Keratinocyte (primary cell): ENCODE measurements around the gene SATB1. TPM values are rescaled to one million over a fixed set of nuclear protein-coding genes. Genes with fewer than 3 reads are reported as not detected.

Source experiments
- DNase-seq: peaks from one replicate; pipeline ENCODE4 v3.0.0-alpha.2; 2011; ENCODE audit warnings: low read depth, missing footprints, low spot score
- FAIRE-seq: peaks from 2 replicates; lab custom pipeline; 2011; peaks lifted over from hg19 to GRCh38; lab: Jason Lieb, UNC
- H2AFZ ChIP-seq: 2 replicates; pipeline ENCODE4 v1.6.0; 2012; ENCODE audit warnings: low read length, control low read depth, inconsistent platforms; ENCODE audit not compliant: control insufficient read depth
- H3K27ac ChIP-seq: 2 replicates; pipeline ENCODE4 v1.5.1; 2011; ENCODE audit warnings: low read length; ENCODE audit not compliant: control insufficient read depth, insufficient read depth
- H3K27me3 ChIP-seq: 3 replicates; pipeline ENCODE4 v1.6.0; 2011; ENCODE audit warnings: low read length; ENCODE audit not compliant: control insufficient read depth, insufficient read depth; ENCODE audit errors: extremely low read depth
- H3K36me3 ChIP-seq, 2 experiments: 2 replicates in 1 of 2; 3 replicates in 1 of 2; pipeline ENCODE4 v1.5.1; 2011; ENCODE audit warnings: low read length in 2 of 2, mild to moderate bottlenecking in 1 of 2; ENCODE audit not compliant: control insufficient read depth in 2 of 2, insufficient read depth in 2 of 2; ENCODE audit errors: extremely low read depth in 1 of 2
- H3K4me1 ChIP-seq: 3 replicates; pipeline ENCODE4 v1.5.1; 2011; ENCODE audit warnings: low read length; ENCODE audit not compliant: control insufficient read depth, insufficient read depth; ENCODE audit errors: extremely low read depth
- H3K4me2 ChIP-seq: 3 replicates; pipeline ENCODE4 v1.6.0; 2011; ENCODE audit warnings: low read depth, low read length; ENCODE audit not compliant: control insufficient read depth, insufficient read depth; ENCODE audit errors: extremely low read depth
- H3K4me3 ChIP-seq, 3 experiments: fragments of 200-600 bp in 1 of 3; sonication (generic) in 1 of 3; 2 replicates in 2 of 3; 3 replicates in 1 of 3; pipeline ENCODE4 v1.5.1; 2011 to 2016; ENCODE audit warnings: low read length in 3 of 3, mild to moderate bottlenecking in 3 of 3, control low read depth in 2 of 3, inconsistent platforms in 1 of 3, low read depth in 1 of 3, mixed read lengths in 1 of 3, mixed run types in 1 of 3, moderate library complexity in 1 of 3; ENCODE audit not compliant: control insufficient read depth in 2 of 3, insufficient read depth in 2 of 3; ENCODE audit errors: extremely low read depth in 1 of 3
- H3K79me2 ChIP-seq: 2 replicates; pipeline ENCODE4 v1.6.0; 2012; ENCODE audit warnings: low read length; ENCODE audit not compliant: control insufficient read depth, insufficient read depth
- H3K9ac ChIP-seq: 3 replicates; pipeline ENCODE4 v1.6.0; 2011; ENCODE audit warnings: low read length; ENCODE audit not compliant: control insufficient read depth, insufficient read depth; ENCODE audit errors: extremely low read depth
- H3K9me1 ChIP-seq: 3 replicates; pipeline ENCODE4 v1.6.0; 2011; ENCODE audit warnings: low read length; ENCODE audit not compliant: control insufficient read depth, insufficient read depth; ENCODE audit errors: extremely low read depth
- H3K9me3 ChIP-seq: 2 replicates; pipeline ENCODE4 v1.5.1; 2012; ENCODE audit warnings: low read depth, low read length; ENCODE audit not compliant: control insufficient read depth
- H4K20me1 ChIP-seq: 3 replicates; pipeline ENCODE4 v1.6.0; 2011; ENCODE audit warnings: low read length; ENCODE audit not compliant: control insufficient read depth, insufficient read depth; ENCODE audit errors: extremely low read depth
- EZH2 ChIP-seq: IDR thresholded peaks from one replicate; pipeline ENCODE4 v1.6.1; 2012; ENCODE audit warnings: inconsistent platforms, mild to moderate bottlenecking, low read length, moderate library complexity
- dilution Hi-C: fragments of 300-500 bp; cut with MboI; formaldehyde crosslinking; loops from one replicate; pipeline ENCODE4 v1.7.0; 2020; ENCODE audit warnings: low sequenced_read_pairs; ENCODE audit not compliant: extremely low pct_ligation_motif_present
- polyA plus RNA-seq, 5 experiments: library from polyadenylated mRNA; depleted of rRNA in 3 of 5; stranded (reverse) in 3 of 5; stranded (forward) in 1 of 5; unstranded in 1 of 5; fragments of >200 nt; gene quantifications; 1 replicate in 1 of 5; 2 replicates in 3 of 5; 3 replicates in 1 of 5; pipeline versions ENCODE4 v1.2.1 to v1.2.3, GENCODE V29; 2011 to 2012; ENCODE audit warnings: missing spikeins in 2 of 5, low read depth in 1 of 5, low replicate concordance in 1 of 5
- TF ChIP-seq, protein P1 (sequence below), 3 experiments: IDR thresholded peaks in 1 of 3; conservative IDR thresholded peaks in 1 of 3; optimal IDR thresholded peaks in 1 of 3; 2 replicates in 2 of 3; 3 replicates in 1 of 3; pipeline versions ENCODE3 to v1.5.1; 2011; ENCODE audit warnings: low read length in 3 of 3, mild to moderate bottlenecking in 3 of 3, moderate library complexity in 2 of 3, control low read depth in 1 of 3, inconsistent platforms in 1 of 3; ENCODE audit not compliant: insufficient read depth in 2 of 3; ENCODE audit errors: extremely low read depth in 1 of 3

SATB1 gene
- polyA plus RNA-seq, 1 donor (not counting 4 experiments of a cell fraction or from before 2014, with no cell fraction given): 7.8 TPM

DNA sequence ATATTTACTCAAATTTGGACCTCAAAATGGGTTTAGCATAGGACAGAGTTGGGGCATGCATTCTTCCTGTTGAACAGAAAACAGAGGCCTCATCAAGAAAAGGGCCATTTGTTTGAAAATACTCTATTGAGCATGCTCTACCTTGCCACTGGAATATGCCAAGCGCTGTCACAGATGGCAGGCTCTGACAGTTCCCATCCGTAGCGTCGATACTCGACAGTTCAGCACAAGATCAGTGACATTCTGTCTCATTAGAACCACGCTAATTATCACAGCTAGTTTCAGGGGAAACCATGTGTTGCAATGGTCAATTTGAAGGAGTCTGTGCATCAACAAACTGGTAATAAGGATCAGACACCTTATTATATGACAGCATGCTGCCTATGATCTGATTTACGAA is 54.5 kb downstream of the SATB1 start:
- Histone ChIP-seq H3K27me3 (no peaks in the 10 kb centered on the region), H3K4me2 (no peak overlapping the region), H3K9ac (no peak overlapping the region), H3K36me3 (no peaks in the 10 kb centered on the region), H4K20me1 (no peaks in the 10 kb centered on the region), H3K79me2 (no peaks in the 10 kb centered on the region), H3K9me1 (no peaks in the 10 kb centered on the region), H3K27ac (no peak overlapping the region), H2AFZ (no peak overlapping the region), H3K9me3 (no peaks in the 10 kb centered on the region), H3K4me1 (no peaks in the 10 kb centered on the region), H3K4me3 (no peak overlapping the region)
- no peak for FAIRE-seq
- TF ChIP-seq EZH2: no peak
- TF ChIP-seq, protein P1, sequence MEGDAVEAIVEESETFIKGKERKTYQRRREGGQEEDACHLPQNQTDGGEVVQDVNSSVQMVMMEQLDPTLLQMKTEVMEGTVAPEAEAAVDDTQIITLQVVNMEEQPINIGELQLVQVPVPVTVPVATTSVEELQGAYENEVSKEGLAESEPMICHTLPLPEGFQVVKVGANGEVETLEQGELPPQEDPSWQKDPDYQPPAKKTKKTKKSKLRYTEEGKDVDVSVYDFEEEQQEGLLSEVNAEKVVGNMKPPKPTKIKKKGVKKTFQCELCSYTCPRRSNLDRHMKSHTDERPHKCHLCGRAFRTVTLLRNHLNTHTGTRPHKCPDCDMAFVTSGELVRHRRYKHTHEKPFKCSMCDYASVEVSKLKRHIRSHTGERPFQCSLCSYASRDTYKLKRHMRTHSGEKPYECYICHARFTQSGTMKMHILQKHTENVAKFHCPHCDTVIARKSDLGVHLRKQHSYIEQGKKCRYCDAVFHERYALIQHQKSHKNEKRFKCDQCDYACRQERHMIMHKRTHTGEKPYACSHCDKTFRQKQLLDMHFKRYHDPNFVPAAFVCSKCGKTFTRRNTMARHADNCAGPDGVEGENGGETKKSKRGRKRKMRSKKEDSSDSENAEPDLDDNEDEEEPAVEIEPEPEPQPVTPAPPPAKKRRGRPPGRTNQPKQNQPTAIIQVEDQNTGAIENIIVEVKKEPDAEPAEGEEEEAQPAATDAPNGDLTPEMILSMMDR (optimal IDR thresholded peaks at IDR 0.05 in 1 of 3, IDR thresholded peaks at IDR 0.05 in 1 of 3, conservative IDR thresholded peaks at IDR 0.05 in 1 of 3; ENCODE audit: extremely low read depth in 1 of 3, insufficient read depth in 2 of 3, low read length in 3 of 3): no peak
- DNase-seq: no peak
- dilution Hi-C loops: no loop called here

DNA sequence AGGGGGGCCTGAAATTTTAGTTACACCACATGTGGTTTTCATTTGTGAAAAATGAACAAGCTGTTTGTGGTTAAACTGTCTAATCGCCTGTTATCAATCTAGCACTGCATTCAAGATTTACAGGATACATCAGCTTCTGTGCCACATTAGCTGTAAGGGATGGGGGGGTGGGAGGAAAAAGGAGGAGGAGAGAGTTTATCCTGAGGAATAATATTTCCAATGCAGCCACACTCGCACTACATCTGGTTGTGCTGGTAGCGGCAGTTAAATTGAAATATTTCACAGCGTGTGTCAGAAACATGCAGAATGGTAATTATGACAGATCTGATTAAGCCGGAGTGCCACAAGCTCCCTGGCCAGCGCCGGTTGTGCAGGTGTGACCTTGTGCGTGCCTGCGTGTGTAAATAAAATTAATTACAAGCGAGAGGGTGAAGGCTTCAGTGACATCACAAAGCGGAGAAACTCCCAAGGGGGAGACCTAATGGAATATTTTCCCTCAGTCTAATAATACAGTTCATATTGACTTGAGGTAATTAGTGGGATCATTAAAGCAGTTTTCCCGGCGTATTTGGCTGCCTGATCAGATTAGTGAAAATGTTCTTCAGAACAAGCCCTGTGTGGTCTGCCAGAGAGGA is 55.5 kb downstream of the SATB1 start:
- dilution Hi-C loops: no loop called here
- H3K4me2 ChIP-seq: no peak overlapping the region
- H3K27me3 ChIP-seq: no peaks in the 10 kb centered on the region
- H3K27ac ChIP-seq: no peak overlapping the region
- H3K4me3 ChIP-seq: no peak overlapping the region
- no peaks in the 10 kb centered on the region for H3K36me3 ChIP-seq
- FAIRE-seq (no peak), DNase-seq (no peak)
- no peak overlapping the region for H3K9ac ChIP-seq
- no peaks in the 10 kb centered on the region for H3K9me3 ChIP-seq
- no peak overlapping the region for H2AFZ ChIP-seq
- H3K4me1 ChIP-seq: no peaks in the 10 kb centered on the region
- H3K79me2 ChIP-seq: no peaks in the 10 kb centered on the region
- no peaks in the 10 kb centered on the region for H3K9me1 ChIP-seq
- no peaks in the 10 kb centered on the region for H4K20me1 ChIP-seq
- TF ChIP-seq EZH2: no peak
- TF ChIP-seq, protein P1 (optimal IDR thresholded peaks at IDR 0.05 in 1 of 3, IDR thresholded peaks at IDR 0.05 in 1 of 3, conservative IDR thresholded peaks at IDR 0.05 in 1 of 3; ENCODE audit: extremely low read depth in 1 of 3, insufficient read depth in 2 of 3, low read length in 3 of 3): no peak
